GM18858 (cell line): Measurements from ENCODE around the gene FXYD3.
"Not testable (repeated sequence)": the region's sequence is repeated elsewhere in the genome, so short reads cannot be mapped to it uniquely, and the experiment has no call there.

Source experiments
- ATAC-seq: cut with Tn5 transposase; IDR thresholded peaks from one replicate; pipeline ENCODE4 v1.9.1; 2021; ENCODE audit not compliant: unreplicated experiment

Gene FXYD3

GRCh38 chr19:35140962-35141836 is 25.6 kb downstream of the FXYD3 start:
- no peak for ATAC-seq

GRCh38 chr19:35141837-35142605 is 26.4 kb downstream of the FXYD3 start:
- ATAC-seq = no peak

GRCh38 chr19:35142606-35143230 is 27.1 kb downstream of the FXYD3 start:
- ATAC-seq = no peak

DNA sequence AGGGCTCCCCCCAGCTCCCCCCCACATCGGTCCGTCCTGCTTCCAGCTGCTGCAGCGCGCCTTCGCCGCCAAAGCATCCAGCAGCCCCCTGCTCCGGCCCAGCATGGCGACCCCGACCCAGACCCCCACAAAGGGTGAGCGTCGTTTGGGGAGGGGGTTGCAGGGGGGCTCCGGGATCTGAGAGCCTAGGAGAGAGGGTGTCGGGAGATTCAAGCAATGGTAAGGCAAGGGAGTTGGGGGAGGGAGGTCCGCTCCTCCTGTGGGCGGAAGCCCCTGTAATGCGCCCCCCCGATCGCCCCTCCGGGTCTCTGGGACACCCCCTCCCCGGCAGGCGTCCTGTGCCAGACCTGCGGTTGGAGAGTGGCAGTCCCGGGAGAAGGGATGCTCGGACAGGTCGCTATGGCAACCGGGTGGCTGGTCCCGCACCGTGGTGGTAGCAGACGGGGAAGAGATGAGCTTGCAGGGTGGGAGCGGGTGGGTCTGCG is 27.6 kb downstream of the FXYD3 start, which contains the start of gene FXYD7:
Gene FXYD7, plus strand, starts transcription at position 25 of the 485 bp plus-strand sequence. Its CDS starts 79 bp downstream, at position 104.
- ATAC-seq = no peak

DNA sequence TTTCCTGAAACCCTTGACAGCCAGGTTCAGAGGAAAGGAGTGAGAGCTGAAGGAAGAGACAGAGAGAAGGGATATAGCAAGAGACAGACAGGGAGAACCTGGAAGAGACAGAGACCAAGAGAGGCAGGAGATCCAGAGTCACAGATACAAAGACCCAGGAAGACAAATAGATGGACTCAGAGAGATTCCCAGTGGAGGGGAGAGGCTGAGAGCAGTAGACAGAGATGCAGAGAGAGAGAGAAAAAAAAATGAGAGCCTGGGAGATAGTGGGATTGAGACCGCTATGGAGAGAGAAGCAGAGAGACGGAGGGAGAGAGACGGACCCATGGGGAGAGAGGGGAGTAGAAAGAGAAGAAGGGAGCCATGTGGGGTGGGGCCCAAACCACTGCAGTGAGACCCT is 28.2 kb downstream of the FXYD3 start:
- ATAC-seq = no peak

- ATAC-seq = no peak
Observed at GRCh38 chr19:35144259-35144599, 28.6 kb downstream of the FXYD3 start.

GRCh38 chr19:35144600-35145436 is 29.2 kb downstream of the FXYD3 start:
- ATAC-seq = no peak

DNA sequence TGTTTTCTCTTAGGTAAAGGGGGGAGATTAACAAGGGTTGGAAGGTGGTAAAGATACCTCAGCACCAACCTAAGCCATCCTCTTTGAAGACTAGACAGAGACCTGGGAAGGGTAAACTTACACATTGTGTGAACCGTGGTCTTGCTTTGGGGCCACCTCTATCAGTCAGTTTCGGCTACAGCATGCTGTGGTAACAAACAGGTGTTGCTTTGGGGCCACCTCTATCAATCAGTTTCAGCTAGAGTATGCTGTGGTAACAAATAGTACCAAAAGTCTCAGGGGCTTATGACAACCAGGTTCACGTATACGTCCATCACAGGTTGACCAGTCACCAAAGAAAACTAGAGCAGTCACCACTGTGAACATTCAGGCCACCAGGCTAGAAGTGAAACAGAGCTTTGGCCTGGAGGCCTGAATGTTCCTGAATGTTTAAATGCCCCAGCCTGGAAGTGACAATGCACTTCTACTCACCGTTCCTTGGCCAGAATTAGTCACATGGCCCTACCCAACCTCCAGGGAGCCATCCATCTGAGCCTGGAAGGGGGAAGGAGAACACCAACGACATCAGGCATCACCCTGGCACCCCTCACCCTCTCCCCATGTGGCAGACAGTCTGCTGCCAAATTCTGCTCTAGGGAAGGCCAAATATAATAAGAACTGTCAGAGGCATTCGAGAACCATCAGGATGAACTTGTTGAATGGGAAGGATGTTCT is 31.3 kb downstream of the FXYD3 start:
- ATAC-seq = no peak

- ATAC-seq = no peak
Observed at GRCh38 chr19:35149463-35149862, 33.8 kb downstream of the FXYD3 start.

DNA sequence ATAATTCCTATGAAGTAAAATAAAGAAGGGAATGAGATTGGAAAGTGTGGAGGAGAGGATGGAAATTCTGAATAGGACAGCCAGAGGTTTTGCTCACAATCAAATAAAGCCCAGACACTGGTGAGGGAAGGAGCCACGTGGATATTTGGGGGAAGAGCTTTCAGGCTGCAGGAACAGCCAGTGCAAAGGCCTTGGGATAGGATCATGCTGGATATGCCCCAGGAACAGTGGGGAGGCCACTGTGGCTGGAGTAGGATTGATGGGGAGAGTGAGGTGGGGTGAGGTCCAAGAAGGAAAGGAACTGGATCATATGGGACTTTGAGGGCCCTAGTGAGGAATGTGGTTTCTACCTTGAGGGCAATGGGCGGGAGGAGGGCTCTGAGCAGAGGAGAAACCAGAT is 34.8 kb downstream of the FXYD3 start:
- no peak for ATAC-seq

DNA sequence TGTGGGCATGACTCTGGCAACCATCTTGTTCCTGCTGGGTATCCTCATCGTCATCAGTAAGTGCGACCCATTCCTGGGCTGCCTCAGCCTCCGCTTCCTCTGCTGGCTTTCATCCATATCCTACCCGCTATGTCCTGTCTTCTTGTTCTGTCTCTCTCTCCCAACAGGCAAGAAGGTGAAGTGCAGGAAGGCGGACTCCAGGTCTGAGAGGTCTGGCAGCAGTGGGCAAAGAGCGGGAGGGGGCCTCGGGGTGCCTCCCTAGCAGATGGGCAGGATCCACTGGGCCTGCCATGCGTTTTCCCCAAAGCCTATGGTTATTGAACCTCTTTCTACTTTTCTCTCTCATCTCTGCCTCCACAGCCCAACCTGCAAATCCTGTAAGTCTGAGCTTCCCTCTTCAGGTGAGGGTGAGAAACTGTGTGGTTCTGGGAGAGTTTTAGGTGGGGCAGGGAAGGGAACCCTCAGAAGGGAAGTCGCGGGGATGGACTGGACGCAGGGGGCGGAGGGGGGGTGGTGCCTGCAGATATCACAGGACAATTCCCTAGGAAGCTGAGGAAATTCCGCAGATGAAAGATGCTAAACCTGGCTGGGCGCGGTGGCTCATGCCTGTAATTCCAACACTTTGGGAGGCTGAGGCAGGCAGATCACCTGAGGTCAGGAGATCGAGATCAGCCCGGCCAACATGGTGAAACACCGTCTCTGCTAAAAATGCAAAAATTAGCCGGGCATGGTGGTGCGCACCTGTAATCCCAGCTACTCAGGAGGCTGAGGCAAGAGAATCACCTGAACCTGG is 35.8 kb downstream of the FXYD3 start:
- ATAC-seq = no peak

DNA sequence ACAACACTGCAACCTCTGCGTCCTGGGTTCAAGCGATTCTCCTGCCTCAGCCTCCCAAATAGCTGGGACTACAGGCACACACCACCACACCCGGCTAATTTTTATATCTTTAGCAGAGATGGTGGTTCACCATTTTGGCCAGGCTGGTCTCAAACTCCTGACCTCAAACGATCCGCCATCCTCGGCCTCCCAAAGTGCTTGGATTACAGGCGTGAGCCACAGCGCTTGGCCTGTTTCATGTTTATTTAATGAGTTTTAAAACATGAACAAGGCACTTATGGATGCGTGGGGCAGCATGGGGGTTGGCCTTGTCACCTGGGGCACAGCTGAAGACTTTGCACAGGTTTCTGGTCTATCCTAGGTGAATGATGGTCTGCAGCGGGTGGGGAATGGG is 37.5 kb downstream of the FXYD3 start:
- ATAC-seq = not testable (repeated sequence)

- no peak for ATAC-seq
Observed at GRCh38 chr19:35153701-35154524, 38.3 kb downstream of the FXYD3 start.

- ATAC-seq = no peak
Observed at GRCh38 chr19:35154525-35155406, 39.1 kb downstream of the FXYD3 start, which contains the start of gene FXYD5. TSS of gene FXYD5 (plus strand) at chr19:35154735. CDS start at chr19:35155551, 816 bp downstream.

GRCh38 chr19:35155441-35155840 is 39.8 kb downstream of the FXYD3 start:
- ATAC-seq = no peak

GRCh38 chr19:35155981-35156672 is 40.5 kb downstream of the FXYD3 start:
- no peak for ATAC-seq

DNA sequence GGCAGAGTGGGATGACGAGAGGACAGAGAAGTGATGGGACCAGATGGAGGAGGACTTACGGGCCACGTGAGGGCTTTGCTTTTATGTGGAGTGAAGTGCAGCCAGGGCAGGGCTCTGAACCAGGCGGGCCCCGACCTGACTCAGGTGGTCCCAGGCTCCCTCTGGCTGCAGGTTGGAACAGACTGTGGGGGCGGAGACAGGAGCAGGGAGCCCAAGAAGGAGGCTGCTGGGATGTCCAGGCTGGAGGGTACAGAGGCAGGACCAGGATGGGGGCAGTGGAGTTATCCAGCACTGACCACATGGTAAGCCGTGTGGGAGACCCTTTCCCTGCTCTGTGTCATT is 41.0 kb downstream of the FXYD3 start:
- ATAC-seq = no peak
